GM12864 (cell line): Measurements from ENCODE around the gene DPH3.

Experiments used
- DNase-seq: peaks from one replicate; pipeline ENCODE4 v3.0.0-alpha.2; 2011; ENCODE audit warnings: low read depth
- H3K4me3 ChIP-seq: 2 replicates; pipeline ENCODE4 v1.5.1; 2011; ENCODE audit warnings: mild to moderate bottlenecking, low read depth, low read length, control low read depth
- CTCF ChIP-seq: IDR thresholded peaks from 2 replicates; pipeline ENCODE4 v1.5.1; 2011; ENCODE audit warnings: low read depth, mild to moderate bottlenecking, moderate library complexity, low read length, control low read depth, inconsistent platforms; ENCODE audit errors: missing control alignments

Gene DPH3

GRCh38 chr3:16224325-16224724 lies 40.4 kb downstream of the DPH3 start:
- TF ChIP-seq CTCF: no peak
- DNase-seq: no peak
- no peak overlapping the region for H3K4me3 ChIP-seq

GRCh38 chr3:16222547-16222946 lies 42.2 kb downstream of the DPH3 start:
- DNase-seq: no peak
- H3K4me3 ChIP-seq: no peak overlapping the region
- no peak for TF ChIP-seq CTCF

GRCh38 chr3:16221990-16222389 lies 42.8 kb downstream of the DPH3 start:
- no peak for DNase-seq
- TF ChIP-seq CTCF: no peak
- no peak overlapping the region for H3K4me3 ChIP-seq

GRCh38 chr3:16219777-16220176 lies 45.0 kb downstream of the DPH3 start:
- DNase-seq: no peak
- TF ChIP-seq CTCF: no peak
- H3K4me3 ChIP-seq: no peak overlapping the region

- DNase-seq: no peak
- H3K4me3 ChIP-seq: no peak overlapping the region
- no peak for TF ChIP-seq CTCF
Observed at GRCh38 chr3:16216373-16216935, 48.3 kb downstream of the DPH3 start.

- H3K4me3 ChIP-seq: no peak overlapping the region
- TF ChIP-seq CTCF: no peak
- DNase-seq: no peak
Observed at GRCh38 chr3:16214366-16214765, 50.4 kb downstream of the DPH3 start.

GRCh38 chr3:16211176-16211904 lies 53.4 kb downstream of the DPH3 start:
- no peak for DNase-seq
- H3K4me3 ChIP-seq: no peak overlapping the region
- TF ChIP-seq CTCF: no peak
